Nephron (organoid): Measurements from ENCODE around the gene MYBPC2.
A peak's percentile ranks its signal among the peaks of the same experiment; 100 is the strongest.

ENCODE experiments used
- H3K27ac Mint-ChIP-seq, 3 experiments: 2 replicates each; pipeline ENCODE4 v1.8.0; 2020; ENCODE audit warnings: mixed read lengths in 3 of 3, mild to moderate bottlenecking in 2 of 3, moderate library complexity in 1 of 3
- H3K27me3 Mint-ChIP-seq: 2 replicates; pipeline ENCODE4 v1.8.0; 2021; ENCODE audit warnings: low read depth, mild to moderate bottlenecking, moderate library complexity, mixed read lengths
- H3K36me3 Mint-ChIP-seq: 2 replicates; pipeline ENCODE4 v1.8.0; 2020; ENCODE audit warnings: low read depth, mixed read lengths
- H3K4me1 Mint-ChIP-seq: 2 replicates; pipeline ENCODE4 v1.8.0; 2020; ENCODE audit warnings: mixed read lengths
- H3K4me3 Mint-ChIP-seq, 3 experiments: 2 replicates each; pipeline ENCODE4 v1.8.0; 2020; ENCODE audit warnings: mild to moderate bottlenecking in 3 of 3, mixed read lengths in 3 of 3, moderate library complexity in 2 of 3
- H3K9me3 Mint-ChIP-seq: 2 replicates; pipeline ENCODE4 v1.8.0; 2020; ENCODE audit warnings: mixed read lengths
- CTCF ChIP-seq, 3 experiments: fragments of 200-600 bp; sonication (generic); IDR thresholded peaks; one replicate each; pipeline ENCODE4 v1.5.0; 2021; ENCODE audit warnings: antibody characterized with exemption in 3 of 3; ENCODE audit not compliant: unreplicated experiment in 3 of 3

Gene MYBPC2

GRCh38 chr19:50476224-50476906 lies 43.7 kb downstream of the MYBPC2 start, which contains the start of the genes EMC10 and GARIN5A:
Gene EMC10, plus strand, starts transcription at chr19:50476507. Its CDS starts 38 bp downstream, at chr19:50476545.
Gene GARIN5A, minus strand, starts transcription at chr19:50476848. Its CDS starts 460 bp downstream, at chr19:50476388.
- peak within 1 kb of the TSS; percentile 89 to 99 (median 98) for H3K27ac Mint-ChIP-seq
- H3K27me3 Mint-ChIP-seq: no peaks in the 10 kb centered on the region
- H3K4me3 Mint-ChIP-seq: peak within 1 kb of the TSS; percentile 97 to 98 (median 98)
- no peak for TF ChIP-seq CTCF (IDR thresholded peaks at IDR 0.05; ENCODE audit: unreplicated experiment in 3 of 3)
- H3K36me3 Mint-ChIP-seq: peaks cover 36% of the 10 kb centered on the region
- peaks cover 3% of the 10 kb centered on the region for H3K9me3 Mint-ChIP-seq
- H3K4me1 Mint-ChIP-seq: peaks cover 14% of the 10 kb centered on the region

- Mint-ChIP-seq H3K27me3 (no peaks in the 10 kb centered on the region), H3K4me1 (peaks cover 14% of the 10 kb centered on the region), H3K36me3 (peaks cover 36% of the 10 kb centered on the region)
Measured at GRCh38 chr19:50476907-50477238, 44.2 kb downstream of the MYBPC2 start.

GRCh38 chr19:50477751-50478515 lies 45.2 kb downstream of the MYBPC2 start:
- Mint-ChIP-seq H3K4me3 (peak overlapping the region; percentile 97 to 98 (median 98)), H3K9me3 (peaks cover 3% of the 10 kb centered on the region), H3K27me3 (no peaks in the 10 kb centered on the region), H3K4me1 (peaks cover 14% of the 10 kb centered on the region), H3K36me3 (peaks cover 41% of the 10 kb centered on the region), H3K27ac (peak overlapping the region in 2 of 3 experiments; percentile 0 to 61)
- no peak for TF ChIP-seq CTCF (IDR thresholded peaks at IDR 0.05; ENCODE audit: unreplicated experiment in 3 of 3)

More at GRCh38 chr19:50476907-50477238, 44.2 kb downstream of the MYBPC2 start:
- Mint-ChIP-seq H3K27ac (peak overlapping the region; percentile 89 to 99 (median 98)), H3K9me3 (peaks cover 3% of the 10 kb centered on the region), H3K4me3 (peak overlapping the region; percentile 97 to 98 (median 98))
- TF ChIP-seq CTCF (IDR thresholded peaks at IDR 0.05; ENCODE audit: unreplicated experiment in 3 of 3): no peak

- H3K9me3 Mint-ChIP-seq: peaks cover 3% of the 10 kb centered on the region
- no peak overlapping the region for H3K27ac Mint-ChIP-seq
- TF ChIP-seq CTCF (IDR thresholded peaks at IDR 0.05; ENCODE audit: unreplicated experiment in 3 of 3): peak in 2 of 3 experiments; percentile 27
- H3K27me3 Mint-ChIP-seq: no peaks in the 10 kb centered on the region
- peak overlapping the region; percentile 65 to 78 (median 65) for H3K4me3 Mint-ChIP-seq
- H3K4me1 Mint-ChIP-seq: peaks cover 14% of the 10 kb centered on the region
- peaks cover 47% of the 10 kb centered on the region for H3K36me3 Mint-ChIP-seq
Measured at GRCh38 chr19:50478901-50479715, 46.4 kb downstream of the MYBPC2 start.

- Mint-ChIP-seq H3K4me3 (no peak overlapping the region), H3K36me3 (peaks cover 50% of the 10 kb centered on the region), H3K9me3 (peaks cover 3% of the 10 kb centered on the region), H3K27ac (no peak overlapping the region), H3K4me1 (peaks cover 14% of the 10 kb centered on the region), H3K27me3 (no peaks in the 10 kb centered on the region)
- no peak for TF ChIP-seq CTCF (IDR thresholded peaks at IDR 0.05; ENCODE audit: unreplicated experiment in 3 of 3)
Measured at GRCh38 chr19:50479761-50480251, 47.1 kb downstream of the MYBPC2 start.
